Endothelial cell of umbilical vein (primary cell): ENCODE measurements around the gene SMAP1. TPM values are rescaled to one million over a fixed set of nuclear protein-coding genes. Genes with fewer than 3 reads are reported as not detected.

Experiments
- BruUV-seq: library from RNA; stranded (reverse); fragments of 400-500 nt; replicated peaks from 2 replicates; lab custom pipeline; 2021; lab: Mats Ljungman, UMichigan
- CTCF ChIA-PET: fragments of 300-600, 350-600 bp; sonication (Branson Sonifier 250); formaldehyde crosslinking; loops from one replicate; lab custom pipeline; 2021; ENCODE audit warnings: antibody characterized with exemption, inconsistent platforms; lab: Charles Lee
- POLR2A ChIA-PET: fragments of 300-600, 350-600 bp; sonication (Branson Sonifier 250); formaldehyde crosslinking; loops from one replicate; lab custom pipeline; 2021; ENCODE audit warnings: antibody characterized with exemption, inconsistent platforms; lab: Charles Lee
- DNase-seq: peaks from one replicate; pipeline ENCODE4 v3.0.0-alpha.2; 2011; ENCODE audit warnings: low read depth, low spot score
- FAIRE-seq: peaks from 2 replicates; lab custom pipeline; 2011; peaks lifted over from hg19 to GRCh38; lab: Jason Lieb, UNC
- H2AFZ ChIP-seq: 2 replicates; pipeline ENCODE4 v1.6.0; 2012; ENCODE audit warnings: low read depth, low read length, control low read depth, inconsistent platforms
- H3K27ac ChIP-seq: 2 replicates; pipeline ENCODE4 v1.5.1; 2011; ENCODE audit warnings: low read depth, mild to moderate bottlenecking, control low read depth, low read length, moderate library complexity; ENCODE audit not compliant: insufficient read depth
- H3K27me3 ChIP-seq, 2 experiments: 2 replicates each; pipeline versions ENCODE4 v1.6.0 to v1.6.1; 2011; ENCODE audit warnings: low read length in 2 of 2, mixed read lengths in 1 of 2; ENCODE audit not compliant: control insufficient read depth in 2 of 2, insufficient read depth in 2 of 2
- H3K36me3 ChIP-seq, 2 experiments: 2 replicates in 1 of 2; 3 replicates in 1 of 2; pipeline ENCODE4 v1.5.1; 2011; ENCODE audit warnings: low read length in 2 of 2, mild to moderate bottlenecking in 1 of 2, moderate library complexity in 1 of 2; ENCODE audit not compliant: control insufficient read depth in 2 of 2, insufficient read depth in 2 of 2; ENCODE audit errors: extremely low read depth in 1 of 2
- H3K4me1 ChIP-seq: 3 replicates; pipeline ENCODE4 v1.5.1; 2011; ENCODE audit warnings: mild to moderate bottlenecking, low read length; ENCODE audit not compliant: control insufficient read depth, insufficient read depth; ENCODE audit errors: extremely low read depth
- H3K4me2 ChIP-seq: 2 replicates; pipeline ENCODE4 v1.6.1; 2011; ENCODE audit warnings: low read length, control low read depth, mixed read lengths; ENCODE audit not compliant: insufficient read depth
- H3K4me3 ChIP-seq, 3 experiments: fragments of 200-600 bp in 1 of 3; sonication (generic), shearing (Covaris generic) in 1 of 3; replicated peaks in 1 of 3; 2 replicates each; pipeline ENCODE4 v1.5.1; 2011 to 2016; ENCODE audit warnings: control low read depth in 3 of 3, low read length in 3 of 3, mild to moderate bottlenecking in 2 of 3, inconsistent platforms in 1 of 3, low read depth in 1 of 3, moderate library complexity in 1 of 3; ENCODE audit not compliant: insufficient read depth in 1 of 3
- H3K79me2 ChIP-seq: 2 replicates; pipeline ENCODE4 v1.6.0; 2012; ENCODE audit warnings: low read length, inconsistent platforms; ENCODE audit not compliant: control insufficient read depth, insufficient read depth
- H3K9ac ChIP-seq: replicated peaks from 2 replicates; pipeline ENCODE3; 2011; ENCODE audit warnings: low read length, control low read depth; ENCODE audit not compliant: insufficient read depth; ENCODE audit errors: extremely low read depth
- H3K9me1 ChIP-seq: replicated peaks from 3 replicates; pipeline ENCODE4 v1.6.0; 2011; ENCODE audit warnings: mild to moderate bottlenecking, low read length; ENCODE audit not compliant: control insufficient read depth, insufficient read depth; ENCODE audit errors: extremely low read depth
- H3K9me3 ChIP-seq: replicated peaks from 2 replicates; pipeline ENCODE4 v1.5.1; 2012; ENCODE audit warnings: low read length, inconsistent platforms; ENCODE audit not compliant: control insufficient read depth, insufficient read depth
- H4K20me1 ChIP-seq: replicated peaks from 2 replicates; pipeline ENCODE3; 2011; ENCODE audit warnings: mild to moderate bottlenecking, low read length; ENCODE audit not compliant: control insufficient read depth, insufficient read depth; ENCODE audit errors: extremely low read depth
- CTCF ChIP-seq, 2 donors: IDR thresholded peaks; 1 replicate in 1 of 2; 2 replicates in 1 of 2; pipeline ENCODE4 v1.5.1; 2011; ENCODE audit warnings: low read length in 2 of 2, mild to moderate bottlenecking in 2 of 2, moderate library complexity in 2 of 2, control low read depth in 1 of 2, inconsistent platforms in 1 of 2, low read depth in 1 of 2; ENCODE audit not compliant: insufficient read depth in 1 of 2; ENCODE audit errors: extremely low read depth in 1 of 2
- EZH2 ChIP-seq: IDR thresholded peaks from 2 replicates; pipeline ENCODE4 v1.6.1; 2012; ENCODE audit warnings: borderline replicate concordance, low read depth, mild to moderate bottlenecking, moderate library complexity, low read length, inconsistent platforms; ENCODE audit not compliant: severe bottlenecking
- FOS ChIP-seq: IDR thresholded peaks from 2 replicates; pipeline ENCODE4 v1.6.1; 2011; ENCODE audit warnings: mild to moderate bottlenecking, low read length, moderate library complexity, borderline replicate concordance; ENCODE audit not compliant: insufficient read depth
- GATA2 ChIP-seq: IDR thresholded peaks from 2 replicates; pipeline ENCODE4 v1.7.0; 2011; ENCODE audit warnings: low read depth, mild to moderate bottlenecking, moderate library complexity, mixed read lengths, low read length; ENCODE audit not compliant: insufficient read length, insufficient read depth
- JUN ChIP-seq: IDR thresholded peaks from 2 replicates; pipeline ENCODE4 v1.6.1; 2011; ENCODE audit warnings: borderline replicate concordance, low read depth; ENCODE audit not compliant: insufficient read length, insufficient read depth
- MAX ChIP-seq: IDR thresholded peaks from 2 replicates; pipeline ENCODE4 v1.6.1; 2011; ENCODE audit not compliant: insufficient read depth, insufficient read length
- MYC ChIP-seq: IDR thresholded peaks from one replicate; pipeline ENCODE4 v1.6.1; 2011; ENCODE audit warnings: mild to moderate bottlenecking, low read depth, low read length
- POLR2A ChIP-seq: IDR thresholded peaks from 2 replicates; pipeline ENCODE4 v1.6.1; 2012; ENCODE audit warnings: low read depth, mild to moderate bottlenecking, control low read depth, low read length
- POLR2AphosphoS5 ChIP-seq: IDR thresholded peaks from 2 replicates; pipeline ENCODE4 v1.6.1; 2012; ENCODE audit warnings: low read depth, mild to moderate bottlenecking, control low read depth, low read length, moderate library complexity; ENCODE audit not compliant: insufficient read depth
- dilution Hi-C: fragments of 300-500 bp; cut with MboI; formaldehyde crosslinking; loops from one replicate; pipeline ENCODE4 v1.15.0; 2019; ENCODE audit warnings: low sequenced_read_pairs; ENCODE audit not compliant: extremely low pct_ligation_motif_present
- intact Hi-C: fragments of 100-400 bp; cut with micrococcal nuclease; formaldehyde crosslinking; loops from one replicate; pipeline ENCODE4 v1.10.0; 2022
- polyA plus RNA-seq, 4 experiments: library from polyadenylated mRNA; depleted of rRNA in 3 of 4; stranded (reverse) in 3 of 4; unstranded in 1 of 4; fragments of >200 nt; gene quantifications; 2 replicates each; pipeline versions ENCODE4 v1.2.1 to v1.2.3, GENCODE V29; 2011 to 2012; ENCODE audit warnings: missing spikeins in 1 of 4
- total RNA-seq: library from RNA; stranded (reverse); gene quantifications from 2 replicates; pipeline ENCODE4 v1.2.3, GENCODE V29; 2021

SMAP1 gene
- total and polyA plus RNA-seq, 2 donors (not counting 3 experiments of a cell fraction or from before 2014, with no cell fraction given): 14.6 to 24.6 TPM

DNA sequence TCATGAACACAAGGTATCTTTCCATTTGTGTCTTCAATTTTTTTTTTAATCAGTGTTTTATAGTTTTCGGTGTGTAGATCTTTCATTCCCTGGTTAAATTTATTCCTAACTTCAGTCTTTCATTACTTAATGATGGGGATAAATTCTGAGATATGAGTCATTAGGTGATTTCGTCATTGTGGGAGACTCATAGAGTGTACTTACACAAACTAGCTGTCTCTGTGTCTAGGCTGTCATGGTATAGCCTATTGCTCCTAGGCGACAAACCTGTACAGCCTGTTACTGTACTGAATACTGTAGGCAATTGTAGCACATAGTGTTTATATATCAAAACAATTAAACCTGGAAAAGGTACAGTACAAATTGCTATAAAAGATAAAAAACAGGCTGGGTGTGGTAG, 42.1 kb downstream of the SMAP1 start:
- TF ChIP-seq FOS (peak; percentile 28), MYC (no peak)
- Histone ChIP-seq H3K27ac (no peak overlapping the region), H3K79me2 (peaks cover 27% of the 10 kb centered on the region), H3K9me3 (no peaks in the 10 kb centered on the region), H3K9ac (no peak overlapping the region), H4K20me1 (no peaks in the 10 kb centered on the region), H3K9me1 (no peaks in the 10 kb centered on the region), H3K4me2 (no peak overlapping the region), H3K27me3 (no peaks in the 10 kb centered on the region), H3K36me3 (no peaks in the 10 kb centered on the region), H2AFZ (no peak overlapping the region), H3K4me1 (peaks cover 10% of the 10 kb centered on the region), H3K4me3 (no peak overlapping the region)
- ChIA-PET CTCF (interaction anchor here (4.9 kb wide), 1 partner anchor 175 kb away, joined by 39 read pairs; no protein-coding TSS in a partner anchor), POLR2A (no interaction called here)
- FAIRE-seq (no peak), DNase-seq (no peak)
- dilution Hi-C loops: no loop called here
- no TSS peak for BruUV-seq
- intact Hi-C loops: loop anchor here (10.0 kb wide), 1 partner anchor 645 kb away; no protein-coding TSS in a partner anchor

DNA sequence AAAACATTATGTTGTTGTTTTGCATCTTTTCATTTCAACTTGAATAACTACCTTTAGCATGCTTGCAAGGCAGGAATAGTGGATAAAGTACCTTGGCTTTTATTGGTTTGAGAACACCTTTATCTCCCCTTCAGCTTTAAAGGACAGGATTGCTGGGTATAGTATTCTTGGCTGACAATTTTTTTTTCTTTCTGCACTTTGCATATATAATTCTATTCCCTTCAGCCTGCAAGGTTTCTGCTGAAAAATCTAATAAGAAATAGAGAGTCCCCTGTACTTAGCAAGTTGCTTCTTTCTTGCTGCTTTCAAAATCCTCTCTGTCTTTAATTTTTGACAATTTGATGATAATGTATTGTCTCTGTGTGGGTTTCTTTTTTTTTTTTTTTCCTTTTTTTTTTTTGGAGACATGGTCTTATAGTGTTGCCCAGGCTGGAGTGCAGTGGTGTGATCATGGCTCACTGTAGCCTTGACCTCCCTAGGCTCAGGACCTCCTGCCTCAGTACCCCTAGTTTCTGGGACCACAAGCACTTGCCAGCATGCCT, 47.1 kb downstream of the SMAP1 start:
- H2AFZ ChIP-seq: no peak overlapping the region
- H3K9me3 ChIP-seq: no peaks in the 10 kb centered on the region
- H3K79me2 ChIP-seq: peaks cover 16% of the 10 kb centered on the region
- H3K27me3 ChIP-seq: no peaks in the 10 kb centered on the region
- CTCF ChIA-PET: no interaction called here
- H3K27ac ChIP-seq: no peak overlapping the region
- dilution Hi-C loops: no loop called here
- no TSS peak for BruUV-seq
- DNase-seq (no peak), FAIRE-seq (no peak)
- POLR2A ChIA-PET: no interaction called here
- H3K4me2 ChIP-seq: no peak overlapping the region
- intact Hi-C loops: no loop called here
- H3K36me3 ChIP-seq: no peaks in the 10 kb centered on the region
- H4K20me1 ChIP-seq: no peaks in the 10 kb centered on the region
- TF ChIP-seq POLR2A: no peak
- no peak for TF ChIP-seq MYC
- TF ChIP-seq EZH2: no peak
- TF ChIP-seq JUN: no peak
- no peak for TF ChIP-seq MAX
- no peak for TF ChIP-seq POLR2AphosphoS5
- no peak for TF ChIP-seq FOS
- TF ChIP-seq CTCF (IDR thresholded peaks at IDR 0.05; ENCODE audit: extremely low read depth in 1 of 2, insufficient read depth in 1 of 2, low read depth in 1 of 2, low read length in 2 of 2): no peak
- no peak for TF ChIP-seq GATA2
- no peak overlapping the region for H3K4me3 ChIP-seq
- H3K9me1 ChIP-seq: no peaks in the 10 kb centered on the region
- no peak overlapping the region for H3K9ac ChIP-seq
- H3K4me1 ChIP-seq: peaks cover 8% of the 10 kb centered on the region
